Neutrophil (primary cell): ENCODE results near the gene TSPAN5.

ENCODE experiments used
- H3K27ac ChIP-seq: fragments of 200-600 bp; sonication (generic); 2 replicates; pipeline ENCODE4 v1.5.1; 2016; ENCODE audit warnings: mild to moderate bottlenecking, moderate library complexity
- H3K27me3 ChIP-seq: fragments of 200-600 bp; sonication (generic); 2 replicates; pipeline ENCODE4 v1.6.0; 2016; ENCODE audit warnings: mild to moderate bottlenecking
- H3K36me3 ChIP-seq: fragments of 200-600 bp; sonication (generic); 2 replicates; pipeline ENCODE4 v1.5.1; 2017
- H3K4me1 ChIP-seq, 2 experiments: fragments of 200-600 bp in 1 of 2; sonication (generic) in 1 of 2; 1 replicate in 1 of 2; 2 replicates in 1 of 2; pipeline versions ENCODE4 v1.5.1 to v1.6.1; 2013 to 2016; ENCODE audit warnings: low read depth in 1 of 2, low read length in 1 of 2, mild to moderate bottlenecking in 1 of 2, moderate library complexity in 1 of 2; ENCODE audit not compliant: control insufficient read depth in 1 of 2, insufficient read depth in 1 of 2
- H3K4me3 ChIP-seq, 2 experiments: fragments of 200-600 bp in 1 of 2; sonication (generic) in 1 of 2; 1 replicate in 1 of 2; 2 replicates in 1 of 2; pipeline ENCODE4 v1.5.1; 2013 to 2016; ENCODE audit warnings: low read depth in 1 of 2, low read length in 1 of 2, mild to moderate bottlenecking in 1 of 2, moderate library complexity in 1 of 2
- H3K9me3 ChIP-seq: fragments of 200-600 bp; sonication (generic); 2 replicates; pipeline ENCODE4 v1.5.1; 2016
- CTCF ChIP-seq: fragments of 200-600 bp; sonication (generic); IDR thresholded peaks from 2 replicates; pipeline ENCODE4 v1.5.1; 2016; ENCODE audit warnings: antibody characterized with exemption

TSPAN5 gene

GRCh38 chr4:98627531-98628257 lies 30.7 kb downstream of the TSPAN5 start:
- Histone ChIP-seq H3K4me1 (no peaks in the 10 kb centered on the region), H3K27ac (no peak overlapping the region)

GRCh38 chr4:98626350-98626749 lies 32.1 kb downstream of the TSPAN5 start:
- Histone ChIP-seq H3K36me3 (no peaks in the 10 kb centered on the region), H3K9me3 (no peaks in the 10 kb centered on the region), H3K4me1 (no peaks in the 10 kb centered on the region), H3K4me3 (no peak overlapping the region), H3K27me3 (no peaks in the 10 kb centered on the region), H3K27ac (no peak overlapping the region)
- TF ChIP-seq CTCF: no peak

More at GRCh38 chr4:98627531-98628257, 30.7 kb downstream of the TSPAN5 start:
- TF ChIP-seq CTCF: no peak
- H3K9me3 ChIP-seq: no peaks in the 10 kb centered on the region
- H3K27me3 ChIP-seq: no peaks in the 10 kb centered on the region
- H3K36me3 ChIP-seq: no peaks in the 10 kb centered on the region
- H3K4me3 ChIP-seq: no peak overlapping the region

GRCh38 chr4:98625920-98626319 lies 32.5 kb downstream of the TSPAN5 start:
- Histone ChIP-seq H3K9me3 (no peaks in the 10 kb centered on the region), H3K4me3 (no peak overlapping the region), H3K27me3 (no peaks in the 10 kb centered on the region), H3K4me1 (no peaks in the 10 kb centered on the region), H3K27ac (no peak overlapping the region), H3K36me3 (no peaks in the 10 kb centered on the region)
- TF ChIP-seq CTCF: no peak

- Histone ChIP-seq H3K9me3 (no peaks in the 10 kb centered on the region), H3K27me3 (no peaks in the 10 kb centered on the region), H3K36me3 (no peaks in the 10 kb centered on the region), H3K27ac (no peak overlapping the region), H3K4me3 (no peak overlapping the region), H3K4me1 (no peaks in the 10 kb centered on the region)
- no peak for TF ChIP-seq CTCF
Measured at GRCh38 chr4:98625399-98625798, 33.0 kb downstream of the TSPAN5 start.

- no peaks in the 10 kb centered on the region for H3K4me1 ChIP-seq
- H3K27ac ChIP-seq: no peak overlapping the region
- H3K4me3 ChIP-seq: no peak overlapping the region
Measured at GRCh38 chr4:98624642-98625041, 33.8 kb downstream of the TSPAN5 start.

More at GRCh38 chr4:98624642-98625041, 33.8 kb downstream of the TSPAN5 start:
- Histone ChIP-seq H3K27me3 (no peaks in the 10 kb centered on the region), H3K36me3 (no peaks in the 10 kb centered on the region), H3K9me3 (no peaks in the 10 kb centered on the region)
- TF ChIP-seq CTCF: no peak
